Stimulated activated CD8-positive, alpha-beta memory T cell treated with anti-CD3 and anti-CD28 coated beads, Interleukin-7, amount 100 ng/mL, for 4 hours (primary cell): Measurements from ENCODE around the gene IL15RA.
A peak's percentile ranks its signal among the peaks of the same experiment; 100 is the strongest.
"Not testable (repeated sequence)": the region's sequence is repeated elsewhere in the genome, so short reads cannot be mapped to it uniquely, and the experiment has no call there.

Source experiments
- DNase-seq, 2 donors: peaks; one replicate each; pipeline ENCODE4 v3.0.0-alpha.2; 2020; ENCODE audit warnings: low read depth in 2 of 2

IL15RA gene

DNA sequence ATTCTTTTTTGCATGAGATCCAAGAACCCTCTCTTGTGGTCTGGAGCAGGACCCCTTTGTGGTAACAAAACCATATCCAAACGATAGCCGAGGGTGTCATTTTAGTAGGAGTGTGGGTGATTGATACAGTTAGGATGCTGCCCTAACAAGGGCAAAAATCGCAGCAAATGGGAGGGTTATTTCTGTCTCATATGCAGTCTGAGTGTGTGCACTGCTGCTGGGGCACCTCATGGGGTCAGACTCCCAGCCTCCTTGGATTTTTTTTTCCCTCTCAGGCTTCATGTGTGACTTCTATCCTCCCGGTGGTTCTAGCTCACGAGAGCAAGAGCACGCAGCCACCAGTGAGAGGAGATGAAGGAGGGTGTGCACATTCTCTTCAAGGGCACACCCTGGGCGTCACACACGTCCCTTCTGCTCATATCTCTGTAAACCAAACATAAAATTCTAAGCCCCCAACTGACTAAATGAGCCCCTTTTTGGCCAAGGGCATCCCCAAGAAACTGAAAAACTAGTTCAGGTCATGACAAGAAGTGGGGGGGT, 28.6 kb upstream of the IL15RA start:
- no peak for DNase-seq

GRCh38 chr10:6005161-6005804, 27.9 kb upstream of the IL15RA start:
- DNase-seq: not testable (repeated sequence)

DNA sequence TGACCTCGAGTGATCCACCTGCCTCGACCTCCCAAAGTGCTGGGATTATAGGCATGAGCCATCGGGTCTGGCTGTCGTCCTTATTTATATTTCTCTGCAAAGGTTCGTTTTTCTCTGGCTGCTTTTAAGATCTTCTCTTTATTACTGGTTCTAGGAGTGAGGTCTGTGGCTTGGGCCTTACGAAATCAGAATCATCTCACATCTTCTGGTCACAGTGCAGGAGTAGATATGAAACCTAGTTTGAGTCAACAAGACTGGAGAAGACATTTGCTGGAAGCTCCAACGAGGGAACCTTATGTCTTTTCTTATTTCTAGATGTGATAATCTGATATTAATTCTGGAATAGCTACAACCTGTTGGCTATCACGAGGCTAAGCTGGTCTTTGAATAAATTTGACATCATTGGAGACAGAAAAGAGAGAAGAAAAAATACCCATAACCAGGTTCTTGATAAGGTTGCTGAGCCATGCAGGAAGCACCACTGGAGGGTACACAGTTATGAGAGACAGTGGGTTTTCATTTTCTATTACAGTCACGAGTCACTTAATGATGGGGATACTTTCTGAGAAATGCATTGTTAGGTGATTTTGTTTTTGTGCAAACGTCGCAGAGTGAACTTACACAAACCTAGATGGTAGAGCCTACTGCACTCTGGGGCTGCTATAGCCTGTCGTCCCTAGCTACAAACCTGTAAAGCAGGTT, 25.6 kb upstream of the IL15RA start:
- DNase-seq: no peak

- no peak for DNase-seq
Observed at GRCh38 chr10:5999440-6000165, 22.3 kb upstream of the IL15RA start.

DNA sequence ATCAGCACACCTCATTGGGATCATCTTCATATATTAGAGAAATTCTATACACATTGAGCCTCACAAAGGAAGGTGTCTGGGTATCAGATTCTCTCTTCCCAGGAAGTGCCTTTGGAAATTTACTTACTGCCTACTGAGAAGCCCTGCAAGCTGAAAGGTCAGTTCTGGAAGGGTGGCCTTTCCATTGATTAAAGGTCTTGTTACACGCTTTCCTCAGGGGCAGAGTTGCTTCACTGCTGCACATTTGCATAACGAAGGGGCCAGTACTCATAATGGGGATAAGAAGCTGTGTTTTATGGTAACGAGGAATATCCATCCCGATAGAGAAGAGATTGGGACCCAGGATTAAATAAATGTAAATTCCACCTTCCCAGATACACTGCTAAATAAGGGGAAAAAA, 19.4 kb upstream of the IL15RA start:
- DNase-seq: no peak

DNA sequence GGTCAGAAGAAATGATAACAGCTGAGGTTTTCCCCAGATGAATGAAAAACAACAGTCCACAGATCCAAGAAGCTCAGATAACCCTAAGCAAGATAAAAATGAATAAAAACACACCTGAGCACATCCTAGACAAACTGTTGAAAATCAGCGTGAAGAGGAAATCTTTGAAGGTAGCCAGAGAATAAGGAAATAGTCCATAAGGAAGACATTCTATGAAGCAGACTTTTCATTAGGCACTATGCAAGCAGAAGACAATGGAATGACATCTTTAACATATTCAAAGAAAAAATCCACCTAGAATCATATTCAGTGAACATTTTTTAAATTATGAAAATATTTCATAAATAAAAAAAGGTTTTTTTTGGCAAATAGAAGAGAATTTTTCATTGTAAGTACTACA, 15.1 kb upstream of the IL15RA start:
- no peak for DNase-seq

DNA sequence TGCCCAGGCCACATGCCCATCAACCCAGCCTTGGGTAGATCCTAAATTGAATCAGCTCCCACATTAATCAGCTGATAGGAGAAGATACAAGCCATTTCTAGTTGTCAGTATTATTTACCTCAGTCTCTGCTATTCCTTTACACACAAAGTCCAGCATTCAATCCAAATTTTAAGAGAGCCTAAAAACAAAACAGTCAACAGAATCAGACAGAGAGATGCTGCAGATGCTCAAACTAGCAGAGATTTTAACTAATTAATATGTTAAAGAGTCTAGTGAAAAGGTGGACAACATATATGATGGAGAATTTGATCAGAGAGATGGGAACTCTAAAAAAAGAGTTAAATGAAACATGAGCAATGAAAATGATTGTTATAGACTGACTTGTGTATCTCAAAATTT, 14.4 kb upstream of the IL15RA start:
- no peak for DNase-seq

DNA sequence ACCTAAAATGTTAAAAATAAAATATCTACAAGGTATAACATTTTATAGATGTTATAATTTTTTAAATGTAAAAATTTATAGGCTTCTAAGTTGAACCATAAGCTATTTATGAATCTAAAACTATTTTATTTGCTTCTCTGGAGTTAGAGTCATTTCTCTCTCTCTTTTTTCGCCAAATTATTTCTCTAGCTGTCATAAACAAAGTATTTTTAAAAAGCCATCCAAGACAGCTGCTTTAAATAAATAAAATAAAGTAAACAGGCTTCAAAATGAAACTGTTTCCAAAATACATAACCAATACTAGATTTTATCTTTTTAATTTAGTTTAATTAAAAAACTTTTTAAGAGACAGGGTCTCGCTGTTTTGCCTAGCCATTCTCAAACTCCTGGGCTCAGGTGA, 12.4 kb upstream of the IL15RA start:
- DNase-seq: no peak

- no peak for DNase-seq
Observed at GRCh38 chr10:5988336-5988920, 11.1 kb upstream of the IL15RA start.

DNA sequence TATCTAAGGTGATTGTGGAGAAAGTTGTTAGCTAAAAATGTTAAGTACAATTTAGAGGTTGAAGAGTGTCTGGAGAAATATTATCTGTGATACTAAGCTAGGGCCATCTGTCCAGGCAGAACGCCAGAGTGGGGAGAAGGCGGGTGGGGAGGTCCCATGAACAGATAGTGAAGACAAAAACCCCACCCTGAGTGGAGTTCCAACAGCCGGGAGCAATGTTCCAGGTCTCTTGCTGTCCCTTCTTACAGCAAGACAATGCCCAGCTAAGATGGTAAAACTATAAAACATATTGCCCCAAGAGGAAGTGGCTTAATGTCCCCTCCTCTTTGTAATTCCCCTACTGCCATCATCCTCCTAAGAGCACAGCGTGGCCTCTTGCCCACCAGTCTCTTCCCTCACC, 10.4 kb upstream of the IL15RA start:
- no peak for DNase-seq

GRCh38 chr10:5985029-5985428, 7.7 kb upstream of the IL15RA start:
- DNase-seq: no peak

- no peak for DNase-seq
Observed at GRCh38 chr10:5983774-5984173, 6.4 kb upstream of the IL15RA start.

DNA sequence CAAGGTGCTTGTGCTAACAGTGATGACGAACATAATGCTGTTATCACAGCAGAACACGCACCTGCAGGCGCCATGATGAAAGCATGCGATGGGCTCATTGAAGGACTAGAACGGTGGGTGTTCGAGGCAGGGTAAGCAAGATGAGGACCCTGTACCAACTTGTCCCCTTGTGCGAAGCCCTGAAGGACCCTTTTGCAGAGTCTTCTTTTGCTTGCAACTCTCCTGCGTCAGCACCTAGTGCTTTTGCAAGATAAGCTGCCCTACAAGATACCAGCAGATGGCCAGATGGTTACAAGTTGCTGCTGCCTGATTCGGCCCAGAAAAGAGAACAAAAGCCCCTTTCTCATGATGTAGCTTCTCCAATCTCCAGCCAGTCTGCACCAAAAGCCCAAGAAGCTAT, 4.2 kb upstream of the IL15RA start:
- DNase-seq: no peak

DNA sequence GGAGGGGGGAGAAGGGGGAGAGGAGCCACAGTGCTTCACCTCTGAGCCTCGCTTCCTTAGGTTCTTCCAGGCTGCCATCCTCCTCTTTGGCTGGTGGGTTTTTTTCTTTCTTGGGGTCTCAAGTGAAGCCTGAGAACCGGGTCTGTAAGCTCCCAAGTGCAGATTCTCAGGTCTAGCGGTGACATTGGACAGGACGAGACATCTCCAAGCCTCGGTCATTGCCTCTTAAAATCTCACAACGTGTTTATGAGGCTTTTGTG, 817 bp upstream of the IL15RA start:
- DNase-seq: no peak

DNA sequence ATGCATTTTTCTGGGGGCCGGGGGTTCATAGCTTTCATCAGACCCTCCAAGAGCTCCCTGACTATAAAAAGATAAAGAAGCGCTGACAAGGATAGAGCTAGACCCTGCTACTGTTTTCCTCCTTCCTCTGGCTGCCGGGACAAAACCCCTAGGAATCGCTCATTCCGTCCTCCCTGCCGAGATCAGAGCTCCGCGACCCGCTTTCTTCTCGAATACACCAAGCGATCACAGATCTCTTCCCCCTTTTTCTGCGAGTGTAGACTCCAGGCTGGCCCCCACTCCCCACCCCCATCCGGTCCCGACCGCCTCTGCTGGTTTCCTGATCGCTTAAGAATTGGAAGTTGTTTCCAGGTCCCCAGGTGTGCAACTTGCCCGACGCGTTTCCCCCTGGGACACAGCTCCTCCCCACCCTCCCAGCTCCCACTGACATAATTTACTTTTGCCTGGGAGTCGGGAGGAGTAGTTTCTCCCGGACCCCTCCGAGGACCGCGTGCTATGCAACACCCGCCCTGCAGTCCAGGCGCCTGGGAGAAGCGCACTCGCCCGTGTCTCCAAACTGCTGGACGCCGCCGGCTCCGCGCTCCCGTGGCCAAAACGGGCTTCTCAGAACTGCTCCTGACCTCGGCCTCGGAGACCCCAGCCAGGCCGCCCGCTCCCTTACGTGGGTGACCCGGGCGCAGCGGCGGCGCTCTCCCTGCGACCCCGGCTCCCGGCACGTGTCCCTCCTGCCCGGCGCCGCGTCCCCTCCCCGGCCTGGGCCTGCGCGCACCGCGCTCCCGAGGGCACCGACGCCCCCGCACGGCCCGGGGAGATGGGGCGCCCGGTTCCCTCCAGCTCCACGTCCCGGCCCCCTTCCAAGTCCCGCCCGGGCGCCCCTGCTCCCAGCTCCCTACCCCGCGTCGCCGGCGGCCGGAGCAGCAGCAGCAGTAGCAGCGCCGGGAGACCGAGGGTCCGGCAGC, 552 bp downstream of the IL15RA start:
- DNase-seq: peak in 1 of 2 donors; percentile 36

DNA sequence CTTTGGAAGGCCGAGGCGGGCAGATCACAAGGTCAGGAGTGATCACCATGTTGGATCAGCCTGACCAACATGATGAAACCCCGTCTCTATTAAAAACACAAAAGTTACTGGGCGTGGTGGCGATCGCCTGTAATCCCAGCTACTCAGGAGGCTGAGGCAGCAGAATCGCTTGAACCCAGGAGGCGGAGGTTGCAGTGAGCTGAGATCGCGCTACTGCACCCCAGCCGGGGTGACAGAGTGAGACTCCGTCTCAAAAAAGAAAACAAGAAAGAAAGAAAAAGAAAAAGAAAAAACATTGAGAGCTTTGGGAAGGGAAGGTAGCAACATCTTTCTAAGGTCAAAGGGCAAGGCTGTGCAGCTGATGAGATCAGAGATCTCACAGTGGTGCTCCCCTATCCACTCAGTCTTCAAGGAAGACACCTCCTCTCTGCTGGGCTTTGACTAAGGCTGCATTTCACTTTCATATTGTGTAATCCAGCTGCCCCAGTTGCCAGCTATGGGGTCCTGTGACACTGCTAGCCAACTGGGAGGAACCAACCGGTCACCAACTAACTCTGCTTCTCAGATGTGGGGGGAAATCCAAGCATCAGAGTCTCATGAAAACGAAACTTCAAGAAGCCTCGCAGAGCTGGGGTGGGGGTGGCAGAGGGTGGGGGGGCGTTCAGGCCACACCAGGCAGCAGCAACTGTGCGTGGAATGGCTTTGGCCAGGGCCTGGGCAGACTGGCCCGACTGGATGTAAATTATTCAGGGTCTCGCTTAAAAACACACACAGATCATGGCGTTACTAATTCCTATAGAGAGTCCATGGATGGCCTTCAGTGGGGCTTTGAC, 1.5 kb downstream of the IL15RA start:
- DNase-seq: peak; percentile 55 to 58

- DNase-seq: no peak
Observed at GRCh38 chr10:5973069-5973468, 4.3 kb downstream of the IL15RA start.

- DNase-seq: no peak
Observed at GRCh38 chr10:5971886-5972285, 5.5 kb downstream of the IL15RA start.

- DNase-seq: peak in 1 of 2 donors; percentile 21
Observed at GRCh38 chr10:5971315-5971832, 6.0 kb downstream of the IL15RA start.

GRCh38 chr10:5970527-5970926, 6.8 kb downstream of the IL15RA start:
- DNase-seq: no peak
